ENCODE results near the gene LARP1.

DNA sequence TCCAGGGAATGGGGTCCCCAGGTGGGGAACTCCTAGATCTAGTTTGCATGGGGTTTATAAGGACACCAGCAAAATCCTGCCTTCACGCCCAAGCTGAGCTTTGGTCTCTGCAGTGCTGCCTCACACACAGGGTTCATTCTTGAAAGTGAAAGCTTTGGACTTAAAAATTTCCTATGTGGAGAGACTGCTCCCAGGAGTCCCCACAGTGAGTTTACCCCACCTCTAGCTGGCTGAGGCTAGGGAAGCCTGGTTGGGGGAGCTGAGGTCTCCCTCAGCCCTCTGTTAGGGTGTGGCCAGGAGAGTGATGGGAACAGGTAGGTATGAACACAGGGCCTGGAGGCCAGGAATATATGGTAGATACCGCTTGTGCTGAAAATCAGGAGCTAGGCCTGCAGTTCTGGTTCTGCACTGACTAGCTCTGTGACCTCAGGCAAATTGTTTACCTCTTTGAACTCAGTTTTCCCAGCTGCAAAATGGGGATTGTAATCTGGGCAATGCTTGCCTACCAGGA lies 41.5 kb upstream of the LARP1 start:
- TF ChIP-seq POLR2A (IDR thresholded peaks at IDR 0.05) = no peak
- TF ChIP-seq, protein P1, sequence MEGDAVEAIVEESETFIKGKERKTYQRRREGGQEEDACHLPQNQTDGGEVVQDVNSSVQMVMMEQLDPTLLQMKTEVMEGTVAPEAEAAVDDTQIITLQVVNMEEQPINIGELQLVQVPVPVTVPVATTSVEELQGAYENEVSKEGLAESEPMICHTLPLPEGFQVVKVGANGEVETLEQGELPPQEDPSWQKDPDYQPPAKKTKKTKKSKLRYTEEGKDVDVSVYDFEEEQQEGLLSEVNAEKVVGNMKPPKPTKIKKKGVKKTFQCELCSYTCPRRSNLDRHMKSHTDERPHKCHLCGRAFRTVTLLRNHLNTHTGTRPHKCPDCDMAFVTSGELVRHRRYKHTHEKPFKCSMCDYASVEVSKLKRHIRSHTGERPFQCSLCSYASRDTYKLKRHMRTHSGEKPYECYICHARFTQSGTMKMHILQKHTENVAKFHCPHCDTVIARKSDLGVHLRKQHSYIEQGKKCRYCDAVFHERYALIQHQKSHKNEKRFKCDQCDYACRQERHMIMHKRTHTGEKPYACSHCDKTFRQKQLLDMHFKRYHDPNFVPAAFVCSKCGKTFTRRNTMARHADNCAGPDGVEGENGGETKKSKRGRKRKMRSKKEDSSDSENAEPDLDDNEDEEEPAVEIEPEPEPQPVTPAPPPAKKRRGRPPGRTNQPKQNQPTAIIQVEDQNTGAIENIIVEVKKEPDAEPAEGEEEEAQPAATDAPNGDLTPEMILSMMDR (IDR thresholded peaks at IDR 0.05) = no peak

All from prostate gland (tissue), 2 donors.